Central memory CD8-positive, alpha-beta T cell (primary cell): Measurements from ENCODE around the gene EFNB2.

Experiments used
- ATAC-seq: fragments of 150-1000 bp; cut with Tn5 transposase; replicated peaks from 2 replicates; pipeline ENCODE4 v1.10.0; 2022; ENCODE audit warnings: mild to moderate bottlenecking, moderate FRiP score, moderate number of reproducible peaks; ENCODE audit not compliant: poor library complexity, severe bottlenecking; ENCODE audit errors: extremely low read depth
- DNase-seq, 2 donors: peaks; one replicate each; pipeline ENCODE4 v3.0.0; 2021; ENCODE audit warnings: low spot score in 2 of 2
- H3K27ac Mint-ChIP-seq: one replicate; pipeline ENCODE4 v1.8.0; 2022; ENCODE audit warnings: low read depth, mild to moderate bottlenecking, moderate library complexity, mixed read lengths
- H3K27me3 Mint-ChIP-seq: one replicate; pipeline ENCODE4 v1.8.0; 2022; ENCODE audit warnings: mixed read lengths
- H3K36me3 Mint-ChIP-seq: one replicate; pipeline ENCODE4 v1.8.0; 2022; ENCODE audit warnings: mild to moderate bottlenecking, moderate library complexity, mixed read lengths; ENCODE audit not compliant: insufficient read depth
- H3K4me1 Mint-ChIP-seq: one replicate; pipeline ENCODE4 v1.8.0; 2022; ENCODE audit warnings: mixed read lengths
- H3K4me3 Mint-ChIP-seq: one replicate; pipeline ENCODE4 v1.8.0; 2022; ENCODE audit warnings: mild to moderate bottlenecking, moderate library complexity, mixed read lengths
- H3K9me3 Mint-ChIP-seq: one replicate; pipeline ENCODE4 v1.8.0; 2022; ENCODE audit warnings: mixed read lengths

The EFNB2 gene

DNA sequence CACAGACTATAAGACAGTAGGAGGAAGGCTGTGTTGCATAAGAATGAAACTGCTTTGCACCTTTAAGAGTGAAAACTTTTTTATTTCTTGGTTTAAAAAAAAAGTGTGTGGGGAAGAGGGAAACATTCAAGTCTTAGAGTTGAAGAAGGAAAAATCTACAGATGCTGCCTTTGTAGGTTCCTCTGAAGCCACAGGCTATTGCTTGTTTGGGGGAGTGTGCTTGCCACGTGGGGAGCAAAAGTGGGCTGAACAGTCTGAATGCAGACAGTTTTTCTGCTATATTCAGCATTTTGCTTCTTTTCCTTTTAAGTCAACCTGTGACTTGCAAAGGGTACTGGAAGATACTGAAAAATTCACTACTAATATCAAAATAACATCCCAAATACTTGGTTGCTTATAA is 36.9 kb downstream of the EFNB2 start:
- Mint-ChIP-seq H3K4me3 (no peak overlapping the region), H3K4me1 (peaks cover 5% of the 10 kb centered on the region), H3K36me3 (no peaks in the 10 kb centered on the region), H3K9me3 (no peaks in the 10 kb centered on the region), H3K27me3 (peaks cover 80% of the 10 kb centered on the region), H3K27ac (no peak overlapping the region)
- no peak for DNase-seq
- no peak for ATAC-seq

DNA sequence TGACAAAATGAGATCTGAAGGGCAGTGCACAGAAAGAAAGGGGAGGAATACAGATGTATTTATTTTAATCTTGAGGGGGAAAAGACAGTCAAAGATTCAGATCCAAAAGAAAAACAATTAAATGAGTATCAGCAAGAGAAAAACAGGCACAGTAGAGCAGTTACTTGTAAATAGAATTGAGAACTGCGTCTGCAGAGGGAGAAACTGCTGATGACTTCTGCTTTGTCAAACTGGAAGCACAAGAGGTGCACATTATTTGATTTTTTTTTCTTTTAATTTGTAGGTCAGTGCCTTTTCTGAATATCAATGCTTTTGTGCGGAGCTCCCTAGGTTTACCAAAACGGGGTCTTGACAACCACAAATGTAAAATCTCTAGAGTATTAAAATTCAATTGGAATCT is 37.3 kb downstream of the EFNB2 start:
- no peaks in the 10 kb centered on the region for H3K36me3 Mint-ChIP-seq
- ATAC-seq (no peak), DNase-seq (no peak)
- H3K9me3 Mint-ChIP-seq = no peaks in the 10 kb centered on the region
- H3K4me3 Mint-ChIP-seq = no peak overlapping the region
- no peak overlapping the region for H3K27ac Mint-ChIP-seq
- H3K4me1 Mint-ChIP-seq = peaks cover 5% of the 10 kb centered on the region
- H3K27me3 Mint-ChIP-seq = peaks cover 80% of the 10 kb centered on the region

DNA sequence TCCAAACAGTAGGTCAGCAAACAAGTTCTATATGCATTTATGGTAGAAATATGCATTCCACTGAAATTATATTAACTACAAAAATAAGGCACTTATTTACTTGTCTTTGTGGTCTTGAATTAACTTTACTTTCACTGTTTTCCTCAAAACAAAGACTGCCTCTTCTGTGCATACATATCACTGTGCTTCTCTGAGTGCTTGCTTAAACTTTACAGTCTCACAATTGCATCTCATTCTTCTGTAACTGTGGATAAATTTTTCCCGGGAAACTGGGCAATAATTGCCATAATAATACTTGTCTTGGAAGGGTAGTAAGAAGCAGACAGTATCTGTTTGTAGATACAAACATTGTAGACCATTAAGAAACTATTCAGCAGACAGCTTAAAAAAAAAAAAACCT is 38.4 kb downstream of the EFNB2 start:
- DNase-seq (no peak), ATAC-seq (no peak)
- no peak overlapping the region for H3K4me3 Mint-ChIP-seq
- peaks cover 6% of the 10 kb centered on the region for H3K4me1 Mint-ChIP-seq
- H3K27me3 Mint-ChIP-seq = peaks cover 80% of the 10 kb centered on the region
- no peaks in the 10 kb centered on the region for H3K9me3 Mint-ChIP-seq
- H3K27ac Mint-ChIP-seq = no peak overlapping the region
- H3K36me3 Mint-ChIP-seq = no peaks in the 10 kb centered on the region

DNA sequence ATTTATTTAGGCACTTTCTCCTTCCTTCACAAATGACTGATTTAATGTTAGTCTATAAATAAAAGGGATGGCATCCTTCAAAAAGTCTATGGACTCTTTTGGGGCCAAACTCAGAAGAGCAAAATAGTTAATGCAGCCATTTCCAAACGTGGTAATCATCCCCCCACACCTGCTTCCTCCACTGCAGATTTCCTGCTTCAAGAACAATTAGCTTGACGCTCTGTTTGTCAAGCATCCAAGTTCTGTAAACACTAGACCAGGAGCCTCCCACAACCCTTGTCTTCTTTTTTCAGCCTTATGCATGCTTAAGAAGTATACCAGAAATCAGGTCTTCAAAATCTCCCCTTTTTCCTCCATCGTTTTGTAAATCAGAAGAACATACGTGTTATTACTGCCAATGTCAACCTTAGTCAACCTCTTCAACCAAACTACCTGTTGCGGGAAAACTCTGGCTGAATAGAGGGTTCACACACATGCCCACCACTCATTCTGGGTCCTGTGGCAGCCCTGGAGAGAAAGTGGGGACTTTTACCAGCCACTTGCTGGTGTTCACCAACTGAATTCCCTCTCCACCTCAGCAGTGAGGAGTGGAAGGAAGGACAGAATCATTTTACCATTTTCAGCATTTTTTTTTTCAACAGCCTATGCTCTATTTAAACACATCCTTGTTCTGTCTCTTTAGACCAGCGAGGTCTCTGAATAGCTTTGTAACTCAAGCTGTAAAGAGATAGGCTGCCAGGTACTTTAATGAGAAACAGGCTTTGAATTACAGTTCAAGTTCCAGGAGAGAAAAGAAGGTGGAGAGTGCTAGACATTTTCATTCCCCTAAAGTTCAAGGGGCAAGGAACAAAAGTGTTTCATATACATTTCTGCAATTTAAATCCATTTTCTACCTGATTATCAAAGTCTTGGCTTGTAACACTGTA is 39.1 kb downstream of the EFNB2 start:
- no peak overlapping the region for H3K4me3 Mint-ChIP-seq
- no peak for ATAC-seq
- H3K27me3 Mint-ChIP-seq = peaks cover 83% of the 10 kb centered on the region

DNA sequence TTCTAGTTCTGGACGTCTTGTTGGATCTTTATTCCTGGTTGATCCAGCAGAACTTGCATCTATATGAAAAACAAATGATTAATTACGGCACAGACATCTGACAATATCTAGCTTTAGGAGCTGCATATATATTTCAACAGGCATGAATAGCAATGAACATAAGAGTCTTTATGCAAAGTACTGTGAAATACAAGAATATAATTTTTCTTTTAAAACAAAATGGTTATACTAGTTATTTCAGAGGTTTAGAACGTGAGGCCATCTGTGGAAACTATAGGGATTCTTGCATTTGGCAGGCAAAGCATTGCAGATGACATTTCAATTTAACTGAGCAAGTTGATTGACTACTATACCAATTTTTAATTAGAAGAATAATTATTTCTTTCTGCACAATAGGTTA is 40.5 kb downstream of the EFNB2 start:
- H3K9me3 Mint-ChIP-seq = no peaks in the 10 kb centered on the region
- ATAC-seq (no peak), DNase-seq (no peak)
- H3K27me3 Mint-ChIP-seq = peaks cover 86% of the 10 kb centered on the region
- H3K27ac Mint-ChIP-seq = no peak overlapping the region
- H3K4me3 Mint-ChIP-seq = no peak overlapping the region
- peaks cover 19% of the 10 kb centered on the region for H3K4me1 Mint-ChIP-seq
- H3K36me3 Mint-ChIP-seq = no peaks in the 10 kb centered on the region

More for the DNA sequence above, 39.1 kb downstream of the EFNB2 start:
- no peaks in the 10 kb centered on the region for H3K9me3 Mint-ChIP-seq
- DNase-seq = no peak
- no peak overlapping the region for H3K27ac Mint-ChIP-seq
- peaks cover 14% of the 10 kb centered on the region for H3K4me1 Mint-ChIP-seq
- H3K36me3 Mint-ChIP-seq = no peaks in the 10 kb centered on the region

DNA sequence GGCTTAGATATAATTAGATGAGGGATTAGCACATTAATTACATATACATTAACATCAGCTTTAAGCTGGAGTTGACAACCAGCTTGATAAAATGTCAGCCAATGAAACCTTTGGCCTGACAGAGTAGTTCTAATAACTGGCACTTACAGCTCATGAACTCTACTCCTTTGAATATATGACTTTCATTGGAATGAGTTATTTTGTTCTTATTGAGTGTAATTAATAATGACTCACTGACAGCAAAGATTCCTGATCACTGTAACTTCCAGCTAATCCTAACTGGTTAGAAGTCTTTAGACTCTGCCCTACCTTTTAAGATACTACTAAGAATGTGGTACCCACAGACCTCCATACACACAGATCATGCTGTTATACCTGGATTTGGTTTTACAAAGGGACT is 41.0 kb downstream of the EFNB2 start:
- no peak overlapping the region for H3K4me3 Mint-ChIP-seq
- DNase-seq (no peak), ATAC-seq (no peak)
- H3K27ac Mint-ChIP-seq = no peak overlapping the region
- H3K9me3 Mint-ChIP-seq = no peaks in the 10 kb centered on the region
- H3K27me3 Mint-ChIP-seq = peaks cover 86% of the 10 kb centered on the region
- peaks cover 18% of the 10 kb centered on the region for H3K4me1 Mint-ChIP-seq
- no peaks in the 10 kb centered on the region for H3K36me3 Mint-ChIP-seq

DNA sequence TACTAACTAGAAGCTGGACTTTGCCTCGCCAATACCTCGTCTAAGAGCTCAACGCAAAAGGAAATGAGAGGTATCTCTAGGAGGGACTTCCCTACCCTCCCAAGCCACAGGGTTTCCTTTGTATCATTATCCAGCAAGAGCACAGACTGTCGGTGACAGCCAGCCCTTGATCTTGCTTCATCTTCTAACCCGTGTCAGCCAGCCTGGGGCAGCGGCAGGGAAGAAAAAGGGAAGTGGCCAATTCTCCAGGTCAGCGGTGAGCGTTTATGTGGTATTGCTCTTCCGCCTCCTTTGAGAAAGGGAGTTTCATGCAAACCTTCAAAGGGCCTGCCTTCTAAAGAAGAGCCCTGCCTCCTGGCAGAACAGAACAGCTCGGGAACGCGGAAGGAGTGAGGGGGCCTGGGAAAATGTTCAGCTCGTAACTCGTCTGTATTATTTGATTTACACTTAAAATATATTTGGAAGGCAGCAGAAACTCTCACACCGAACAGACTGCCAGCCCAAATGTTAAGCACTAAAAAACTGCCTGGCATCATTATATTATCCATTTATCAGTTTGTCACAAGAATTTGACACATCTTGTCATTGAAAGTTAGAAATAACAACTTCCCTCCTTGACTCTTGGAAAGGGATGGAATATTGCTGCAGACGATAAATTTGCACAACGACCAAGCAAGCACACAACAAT is 41.8 kb downstream of the EFNB2 start:
- H3K27me3 Mint-ChIP-seq = peaks cover 86% of the 10 kb centered on the region
- no peaks in the 10 kb centered on the region for H3K36me3 Mint-ChIP-seq
- peak; percentile 22 for ATAC-seq
- no peaks in the 10 kb centered on the region for H3K9me3 Mint-ChIP-seq
- H3K4me1 Mint-ChIP-seq = peaks cover 18% of the 10 kb centered on the region
- no peak overlapping the region for H3K27ac Mint-ChIP-seq
- DNase-seq = no peak
- no peak overlapping the region for H3K4me3 Mint-ChIP-seq

DNA sequence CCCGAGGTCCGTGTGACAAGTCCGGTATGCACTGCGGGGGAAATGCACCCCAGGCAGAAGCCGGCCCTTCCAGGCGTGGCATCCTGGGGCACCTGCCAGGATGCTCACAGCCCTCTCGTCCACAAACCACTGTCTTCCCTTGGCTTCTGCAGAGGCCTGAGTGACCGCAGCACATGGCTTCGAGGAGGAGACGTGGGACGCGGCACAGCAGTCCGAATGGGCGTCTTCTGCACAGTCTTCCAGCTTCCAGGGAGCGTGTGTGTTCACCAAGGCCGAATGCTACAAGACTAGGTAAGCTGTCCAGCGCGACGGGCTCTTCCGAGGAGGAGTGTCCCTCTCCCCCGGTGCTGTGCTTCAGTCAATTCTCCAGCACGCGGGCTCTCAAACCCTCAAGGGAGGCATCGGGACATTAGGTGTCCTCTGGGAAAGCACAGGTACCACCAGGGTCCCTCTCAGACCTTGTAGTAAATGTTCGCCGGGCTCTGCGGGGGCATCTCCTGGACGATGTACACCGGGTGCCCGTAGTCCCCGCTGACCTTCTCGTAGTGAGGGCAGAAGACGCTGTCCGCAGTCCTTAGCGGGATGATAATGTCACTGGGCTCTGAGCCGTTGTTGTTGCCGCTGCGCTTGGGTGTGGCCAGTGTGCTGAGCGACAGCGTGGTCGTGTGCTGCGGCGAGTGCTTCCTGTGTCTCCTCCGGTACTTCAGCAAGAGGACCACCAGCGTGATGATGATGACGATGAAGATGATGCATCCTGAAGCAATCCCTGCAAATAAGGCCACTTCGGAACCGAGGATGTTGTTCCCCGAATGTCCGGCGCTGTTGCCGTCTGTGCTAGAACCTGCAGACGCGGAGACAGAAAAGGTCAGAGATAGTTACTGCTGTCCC is 42.6 kb downstream of the EFNB2 start:
- Mint-ChIP-seq H3K4me1 (peaks cover 18% of the 10 kb centered on the region), H3K27me3 (peaks cover 80% of the 10 kb centered on the region), H3K4me3 (no peak overlapping the region), H3K27ac (no peak overlapping the region), H3K9me3 (no peaks in the 10 kb centered on the region), H3K36me3 (no peaks in the 10 kb centered on the region)
- DNase-seq = no peak
- no peak for ATAC-seq

DNA sequence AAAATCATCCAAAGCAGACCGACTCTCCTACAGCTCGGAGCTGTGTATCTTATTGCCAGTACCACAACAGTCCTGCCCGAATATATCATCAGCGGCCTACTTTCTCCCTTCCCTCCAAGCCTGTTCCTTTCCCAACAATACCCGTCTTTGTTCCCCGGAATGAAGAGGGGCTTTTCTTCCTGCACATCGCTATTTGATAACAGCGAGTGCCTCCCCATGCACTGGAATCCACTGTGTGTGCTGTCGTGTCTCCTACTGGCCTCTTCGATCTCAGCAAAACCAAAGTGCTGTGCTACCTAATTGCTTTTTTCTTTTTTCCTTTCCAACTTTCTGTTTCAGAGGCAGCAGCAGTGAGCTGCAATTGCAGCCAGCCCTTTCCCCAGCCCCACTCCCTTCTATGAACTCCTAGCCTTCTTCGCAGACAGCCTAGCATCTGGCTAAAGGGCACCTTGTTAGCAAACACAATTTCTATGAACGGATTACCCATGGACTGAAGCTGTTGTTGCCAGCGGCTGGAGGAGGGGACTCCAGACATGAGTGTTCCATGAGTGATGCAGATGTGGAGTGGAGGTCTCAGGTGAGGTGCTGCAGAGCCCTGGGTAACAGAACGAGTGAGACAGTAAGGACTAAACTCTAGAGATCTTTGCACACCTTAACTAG is 43.4 kb downstream of the EFNB2 start:
- H3K36me3 Mint-ChIP-seq = no peaks in the 10 kb centered on the region
- no peak for DNase-seq
- H3K9me3 Mint-ChIP-seq = no peaks in the 10 kb centered on the region
- peaks cover 81% of the 10 kb centered on the region for H3K27me3 Mint-ChIP-seq
- peaks cover 18% of the 10 kb centered on the region for H3K4me1 Mint-ChIP-seq
- H3K27ac Mint-ChIP-seq = no peak overlapping the region
- ATAC-seq = no peak
- no peak overlapping the region for H3K4me3 Mint-ChIP-seq

DNA sequence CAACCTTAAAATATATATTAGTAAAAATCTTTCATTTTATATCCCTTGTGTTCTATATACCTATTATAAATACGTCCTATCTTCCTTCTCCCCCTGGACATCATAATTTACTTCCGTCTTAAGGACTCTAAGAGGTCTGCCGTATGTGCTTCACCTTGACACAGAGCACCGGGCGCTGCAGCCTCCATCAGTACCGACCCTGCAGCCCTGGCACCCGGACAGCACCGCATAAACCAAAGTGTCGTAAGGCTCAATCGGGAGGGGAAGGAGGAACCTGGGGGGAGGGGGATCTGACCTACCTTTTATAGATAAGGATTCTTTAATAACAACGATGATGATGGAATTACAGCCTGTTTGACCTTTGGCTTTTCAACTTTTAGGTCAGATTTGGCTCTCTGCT is 44.0 kb downstream of the EFNB2 start:
- H3K27me3 Mint-ChIP-seq = peaks cover 83% of the 10 kb centered on the region
- H3K9me3 Mint-ChIP-seq = no peaks in the 10 kb centered on the region
- H3K27ac Mint-ChIP-seq = no peak overlapping the region
- no peak for ATAC-seq
- DNase-seq = no peak
- peak overlapping the region; percentile 48 for H3K4me3 Mint-ChIP-seq
- no peaks in the 10 kb centered on the region for H3K36me3 Mint-ChIP-seq
- peaks cover 18% of the 10 kb centered on the region for H3K4me1 Mint-ChIP-seq

DNA sequence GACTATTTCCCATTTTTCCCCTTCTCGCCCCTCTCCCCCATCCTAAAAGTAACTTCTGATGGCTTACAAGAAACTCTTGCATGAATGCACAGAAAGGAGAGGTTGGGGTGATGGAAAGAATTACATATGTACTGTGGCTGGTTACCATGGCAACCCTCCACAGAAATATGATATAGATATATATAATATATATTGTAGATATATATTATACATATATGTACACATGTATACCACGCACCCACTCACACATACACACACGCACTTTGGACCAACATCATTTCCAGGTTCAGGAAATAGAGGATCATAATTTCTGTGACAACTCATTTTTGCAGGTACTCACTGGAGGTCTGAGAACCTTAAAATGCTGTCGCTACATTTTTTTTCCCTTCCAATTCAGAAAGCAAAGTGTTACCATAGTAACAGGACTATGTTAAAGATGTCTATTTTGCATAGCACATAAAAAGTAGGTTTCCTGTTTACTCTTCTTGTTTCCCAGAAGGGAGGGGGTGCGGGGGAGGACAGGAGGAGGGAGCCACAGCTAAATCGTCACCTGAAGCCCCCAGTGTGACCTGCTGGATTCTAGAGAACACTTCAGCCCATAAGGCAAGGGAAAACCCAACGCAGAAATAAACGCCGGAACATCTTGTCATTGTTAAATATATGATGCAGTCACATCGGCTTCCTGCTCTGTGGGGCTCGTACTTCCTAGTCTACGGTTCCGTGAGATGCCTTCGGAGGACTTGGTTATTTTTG is 44.7 kb downstream of the EFNB2 start:
- no peak for ATAC-seq
- Mint-ChIP-seq H3K36me3 (no peaks in the 10 kb centered on the region), H3K4me1 (peaks cover 18% of the 10 kb centered on the region), H3K27ac (no peak overlapping the region), H3K4me3 (peak overlapping the region; percentile 48), H3K27me3 (peaks cover 83% of the 10 kb centered on the region), H3K9me3 (no peaks in the 10 kb centered on the region)
- no peak for DNase-seq
